ENCODE measurements around the gene FBXO31. TPM values are rescaled to one million over a fixed set of nuclear protein-coding genes. Genes with fewer than 3 reads are reported as not detected.

Gene FBXO31
- total and polyA plus RNA-seq, 2 donors (not counting 3 experiments of a cell fraction or from before 2014, with no cell fraction given): 17.1 to 31.8 TPM

- TF ChIP-seq FOS (IDR thresholded peaks at IDR 0.05; ENCODE audit: borderline replicate concordance, insufficient read depth, low read length) (no peak), POLR2AphosphoS5 (IDR thresholded peaks at IDR 0.05; ENCODE audit: insufficient read depth, low read depth, low read length) (no peak), MAX (IDR thresholded peaks at IDR 0.05; ENCODE audit: insufficient read depth, insufficient read length) (no peak), GATA2 (IDR thresholded peaks at IDR 0.05; ENCODE audit: insufficient read depth, insufficient read length, low read depth, low read length) (no peak), EZH2 (IDR thresholded peaks at IDR 0.05; ENCODE audit: borderline replicate concordance, low read depth, low read length, severe bottlenecking) (no peak), MYC (IDR thresholded peaks at IDR 0.05; ENCODE audit: low read depth, low read length) (no peak), JUN (IDR thresholded peaks at IDR 0.05; ENCODE audit: borderline replicate concordance, insufficient read depth, insufficient read length, low read depth) (no peak), CTCF (IDR thresholded peaks at IDR 0.05; ENCODE audit: extremely low read depth in 1 of 2, insufficient read depth in 1 of 2, low read depth in 1 of 2, low read length in 2 of 2) (no peak), POLR2A (IDR thresholded peaks at IDR 0.05; ENCODE audit: low read depth, low read length) (no peak)
- POLR2A ChIA-PET: no interaction called here
- no peak overlapping the region for H3K4me3 ChIP-seq (replicated peaks in 1 of 3; ENCODE audit: insufficient read depth in 1 of 3, low read depth in 1 of 3, low read length in 3 of 3)
- no peaks in the 10 kb centered on the region for H3K4me1 ChIP-seq (ENCODE audit: control insufficient read depth, extremely low read depth, insufficient read depth, low read length)
- H3K79me2 ChIP-seq (ENCODE audit: control insufficient read depth, insufficient read depth, low read length): no peaks in the 10 kb centered on the region
- BruUV-seq (replicated peaks): no TSS peak
- H3K9me3 ChIP-seq (replicated peaks; ENCODE audit: control insufficient read depth, insufficient read depth, low read length): no peaks in the 10 kb centered on the region
- H3K36me3 ChIP-seq (ENCODE audit: control insufficient read depth in 2 of 2, extremely low read depth in 1 of 2, insufficient read depth in 2 of 2, low read length in 2 of 2): peaks cover 4 to 15% of the 10 kb centered on the region in 2 experiments
- no peak overlapping the region for H2AFZ ChIP-seq (ENCODE audit: low read depth, low read length)
- CTCF ChIA-PET: no interaction called here
- H4K20me1 ChIP-seq (replicated peaks; ENCODE audit: control insufficient read depth, extremely low read depth, insufficient read depth, low read length): no peaks in the 10 kb centered on the region
- H3K4me2 ChIP-seq (ENCODE audit: insufficient read depth, low read length): no peak overlapping the region
- intact Hi-C loops (cut with micrococcal nuclease): loop anchor here (5.0 kb wide), 1 partner anchor 37 kb away; no protein-coding TSS in a partner anchor
- no peak overlapping the region for H3K9ac ChIP-seq (replicated peaks; ENCODE audit: extremely low read depth, insufficient read depth, low read length)
- DNase-seq (ENCODE audit: low read depth, low spot score) (no peak), FAIRE-seq (no peak)
- H3K27me3 ChIP-seq (ENCODE audit: control insufficient read depth in 2 of 2, insufficient read depth in 2 of 2, low read length in 2 of 2): no peaks in the 10 kb centered on the region
- H3K27ac ChIP-seq (ENCODE audit: insufficient read depth, low read depth, low read length): no peak overlapping the region
- no peaks in the 10 kb centered on the region for H3K9me1 ChIP-seq (replicated peaks; ENCODE audit: control insufficient read depth, extremely low read depth, insufficient read depth, low read length)
- dilution Hi-C loops (cut with MboI; ENCODE audit: extremely low pct_ligation_motif_present, low sequenced_read_pairs): no loop called here
Observed at GRCh38 chr16:87330257-87330624, 53.3 kb downstream of the FBXO31 start.

Measured in endothelial cell of umbilical vein (primary cell).